ENCODE data around the gene CTAGE4.
"Not testable (repeated sequence)": the region's sequence is repeated elsewhere in the genome, so short reads cannot be mapped to it uniquely, and the experiment has no call there.

Gene CTAGE4

GRCh38 chr7:144217200-144217599, 33.9 kb downstream of the CTAGE4 start:
- not testable (repeated sequence) for DNase-seq

GRCh38 chr7:144218581-144218980, 35.3 kb downstream of the CTAGE4 start:
- not testable (repeated sequence) for DNase-seq

- DNase-seq: not testable (repeated sequence)
Measured at GRCh38 chr7:144219149-144219548, 35.9 kb downstream of the CTAGE4 start.

- not testable (repeated sequence) for DNase-seq
Measured at GRCh38 chr7:144220531-144220930, 37.3 kb downstream of the CTAGE4 start.

GRCh38 chr7:144223675-144224074, 40.4 kb downstream of the CTAGE4 start:
- not testable (repeated sequence) for DNase-seq

- not testable (repeated sequence) for DNase-seq
Measured at GRCh38 chr7:144226866-144227265, 43.6 kb downstream of the CTAGE4 start.

GRCh38 chr7:144228810-144229209, 45.5 kb downstream of the CTAGE4 start:
- not testable (repeated sequence) for DNase-seq

- DNase-seq: not testable (repeated sequence)
Measured at GRCh38 chr7:144231027-144231426, 47.8 kb downstream of the CTAGE4 start.

GRCh38 chr7:144233039-144233438, 49.8 kb downstream of the CTAGE4 start:
- DNase-seq: not testable (repeated sequence)
